GM12873 (cell line): ENCODE data around the gene PDE8A.

Experiments used
- TF ChIP-seq, protein P1 (sequence below): IDR thresholded peaks from 2 replicates; pipeline ENCODE4 v1.5.1; 2012; ENCODE audit warnings: low read depth, mild to moderate bottlenecking, moderate library complexity, low read length, control low read depth; ENCODE audit not compliant: insufficient read depth; ENCODE audit errors: missing control alignments

The PDE8A gene

DNA sequence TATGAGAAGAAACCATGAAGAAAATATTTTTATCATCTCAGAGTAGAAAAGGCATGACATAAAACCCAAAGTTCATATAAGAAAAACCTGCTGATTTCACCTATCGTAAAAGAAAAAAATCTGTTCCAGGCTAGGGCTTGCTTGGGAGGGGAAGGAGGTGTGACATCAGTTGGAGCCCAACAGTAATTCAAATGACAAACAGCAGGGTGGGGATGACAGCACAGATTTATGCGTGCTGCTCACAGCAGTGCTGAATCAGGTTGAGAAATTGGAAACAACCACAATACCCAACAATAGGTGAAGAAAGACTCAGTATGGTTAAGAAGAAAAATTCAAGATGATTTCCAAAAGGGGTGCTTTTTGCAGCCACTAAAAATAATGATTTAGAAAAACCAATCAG, 172.4 kb downstream of the PDE8A start:
- TF ChIP-seq, protein P1, sequence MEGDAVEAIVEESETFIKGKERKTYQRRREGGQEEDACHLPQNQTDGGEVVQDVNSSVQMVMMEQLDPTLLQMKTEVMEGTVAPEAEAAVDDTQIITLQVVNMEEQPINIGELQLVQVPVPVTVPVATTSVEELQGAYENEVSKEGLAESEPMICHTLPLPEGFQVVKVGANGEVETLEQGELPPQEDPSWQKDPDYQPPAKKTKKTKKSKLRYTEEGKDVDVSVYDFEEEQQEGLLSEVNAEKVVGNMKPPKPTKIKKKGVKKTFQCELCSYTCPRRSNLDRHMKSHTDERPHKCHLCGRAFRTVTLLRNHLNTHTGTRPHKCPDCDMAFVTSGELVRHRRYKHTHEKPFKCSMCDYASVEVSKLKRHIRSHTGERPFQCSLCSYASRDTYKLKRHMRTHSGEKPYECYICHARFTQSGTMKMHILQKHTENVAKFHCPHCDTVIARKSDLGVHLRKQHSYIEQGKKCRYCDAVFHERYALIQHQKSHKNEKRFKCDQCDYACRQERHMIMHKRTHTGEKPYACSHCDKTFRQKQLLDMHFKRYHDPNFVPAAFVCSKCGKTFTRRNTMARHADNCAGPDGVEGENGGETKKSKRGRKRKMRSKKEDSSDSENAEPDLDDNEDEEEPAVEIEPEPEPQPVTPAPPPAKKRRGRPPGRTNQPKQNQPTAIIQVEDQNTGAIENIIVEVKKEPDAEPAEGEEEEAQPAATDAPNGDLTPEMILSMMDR = no peak

DNA sequence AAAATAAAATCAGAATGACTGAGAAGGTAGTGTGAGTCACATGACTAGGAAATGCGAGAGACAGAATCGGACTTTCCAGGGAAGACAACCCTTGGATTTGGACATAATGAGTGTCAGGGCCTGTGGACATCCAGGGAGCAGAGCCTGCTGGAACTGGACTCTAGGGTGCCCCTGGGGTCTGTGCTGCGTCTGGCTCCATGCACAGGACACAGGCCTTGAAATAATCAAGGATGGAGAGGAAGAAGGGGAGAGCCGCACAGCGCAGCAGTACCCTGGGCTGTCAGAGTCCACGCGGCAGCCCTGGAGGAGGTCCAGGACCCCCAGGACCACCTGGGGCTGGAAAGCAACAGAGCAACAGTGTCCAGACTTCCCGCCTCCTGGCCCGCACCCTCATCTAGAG, 173.7 kb downstream of the PDE8A start:
- TF ChIP-seq, protein P1 = no peak

DNA sequence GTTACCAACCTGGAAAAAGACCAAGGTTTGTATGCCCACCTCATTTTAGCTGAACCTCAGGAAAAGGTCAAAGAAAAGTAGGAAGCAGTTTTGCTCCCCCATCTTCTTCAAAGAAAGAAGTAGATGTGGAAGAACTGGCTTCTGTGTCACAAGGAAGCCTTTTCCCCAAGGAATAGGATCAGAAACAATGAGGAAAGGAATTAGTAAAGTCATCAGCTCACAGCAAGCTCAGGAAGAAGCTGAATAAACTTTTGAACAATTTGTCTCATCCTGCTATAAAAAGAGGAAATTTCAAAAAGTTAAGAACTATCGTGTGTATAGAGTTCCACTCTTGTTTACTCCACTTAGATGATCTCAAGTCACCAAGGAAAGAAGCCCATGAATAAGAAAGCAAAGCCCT, 174.2 kb downstream of the PDE8A start:
- TF ChIP-seq, protein P1 = no peak

DNA sequence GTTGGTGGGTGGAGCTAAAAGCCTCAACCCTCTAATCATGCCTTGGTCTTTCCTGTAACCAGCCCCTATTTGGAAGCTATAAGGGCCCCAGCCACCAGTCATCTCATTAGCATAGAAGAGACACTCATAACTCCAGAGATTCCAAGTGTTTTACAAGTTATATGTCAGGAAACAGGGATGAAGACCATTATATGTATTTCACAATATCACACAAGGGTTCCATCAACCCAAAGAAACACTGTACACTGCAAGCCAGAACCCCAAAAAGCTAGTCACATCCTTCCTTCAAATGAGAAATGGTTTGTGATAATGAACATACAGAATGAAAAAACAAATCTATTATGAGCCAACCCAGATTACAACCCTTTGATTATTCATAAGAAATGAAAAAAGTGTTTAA, 175.7 kb downstream of the PDE8A start:
- TF ChIP-seq, protein P1 = no peak

DNA sequence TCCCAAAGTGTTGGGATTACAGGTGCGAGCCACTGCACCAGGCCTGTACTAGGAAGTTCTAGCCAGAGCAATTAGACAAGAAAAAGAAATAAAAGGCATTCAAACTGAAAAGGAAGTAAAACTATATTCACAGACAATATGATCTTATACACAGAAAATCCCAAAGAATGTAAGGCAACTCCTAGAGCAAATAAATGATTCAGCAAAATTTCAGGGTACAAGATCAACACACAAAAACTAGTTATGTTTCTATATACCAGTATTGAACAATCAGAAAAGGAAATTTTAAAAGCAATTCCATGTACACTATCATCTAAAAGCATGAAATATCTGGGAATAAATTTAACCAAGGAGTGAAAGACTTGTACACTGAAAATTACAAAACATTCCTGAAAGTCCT, 180.6 kb downstream of the PDE8A start:
- TF ChIP-seq, protein P1 = no peak

DNA sequence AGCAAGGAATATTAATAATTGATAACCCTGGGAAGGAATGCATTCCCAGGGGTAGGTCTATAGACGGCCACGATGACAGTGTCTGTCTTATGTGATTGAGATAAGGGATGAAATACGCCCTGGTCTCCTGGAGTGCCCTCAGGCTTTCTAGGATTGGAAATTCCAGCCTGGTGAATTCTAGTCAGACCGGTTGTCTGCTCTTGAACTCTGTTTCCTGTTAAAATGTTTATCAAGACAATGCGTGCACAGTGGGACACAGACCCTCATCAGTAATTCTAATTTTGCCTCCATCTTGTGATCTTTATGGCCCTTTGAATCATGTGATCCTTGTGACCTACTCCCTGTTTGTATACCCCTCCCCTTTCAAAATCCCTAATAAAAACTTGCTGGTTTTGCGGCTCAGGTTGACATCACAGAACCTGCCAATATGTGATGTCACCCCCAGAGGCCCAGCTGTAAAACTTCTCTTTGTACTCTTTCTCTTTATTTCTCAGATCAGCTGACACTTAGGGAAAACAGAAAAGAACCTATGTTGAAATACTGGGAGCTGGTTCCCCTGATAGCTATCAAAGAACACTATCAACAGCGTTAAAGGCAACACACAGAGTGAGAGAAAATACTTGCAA, 183.3 kb downstream of the PDE8A start:
- TF ChIP-seq, protein P1 = no peak

DNA sequence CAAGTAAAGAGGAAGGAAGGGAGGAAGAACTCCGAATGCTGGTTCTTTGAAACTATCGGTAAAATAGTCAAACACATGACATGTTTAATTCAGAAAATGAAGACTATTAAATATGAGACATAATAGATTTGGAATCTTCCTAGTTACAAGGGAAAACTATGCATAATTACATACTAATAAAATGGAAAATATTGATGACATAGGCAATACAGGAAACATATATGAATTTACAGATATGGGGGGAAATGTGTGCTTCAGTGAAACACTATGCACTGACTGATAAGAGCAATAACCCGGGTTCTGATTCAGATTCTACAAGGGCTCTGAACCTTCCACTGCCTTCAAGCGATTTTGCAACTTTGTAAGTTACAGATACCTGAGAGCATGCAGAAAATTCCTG, 185.9 kb downstream of the PDE8A start:
- TF ChIP-seq, protein P1 = no peak

DNA sequence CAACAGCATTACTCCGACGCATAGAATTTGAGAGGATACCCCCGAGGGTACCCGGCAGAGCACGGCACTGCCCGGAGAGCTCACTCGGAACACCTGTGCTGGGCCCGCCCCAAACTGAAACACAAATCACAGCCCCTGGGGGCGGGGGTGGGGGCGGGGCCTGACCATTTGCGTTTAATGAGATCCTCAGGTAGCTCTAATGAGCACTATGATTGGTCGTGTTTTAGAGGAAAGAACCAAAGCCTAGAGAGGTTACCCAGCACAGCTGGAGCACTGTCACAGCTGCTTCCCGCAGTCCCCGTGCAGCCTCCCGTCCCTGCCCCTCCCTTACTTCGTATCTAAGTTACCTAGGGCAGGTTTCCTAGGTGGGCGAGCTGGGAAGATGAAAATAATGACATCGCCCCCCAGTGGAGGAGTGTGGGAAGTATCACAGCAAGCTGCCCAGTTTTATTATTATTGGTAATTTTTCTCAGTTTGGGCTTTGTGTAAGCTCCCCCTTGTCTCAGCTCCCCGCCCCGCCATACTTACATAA, 187.1 kb downstream of the PDE8A start:
- TF ChIP-seq, protein P1 = peak; percentile 60
